Measurements from ENCODE around the gene DLGAP1.

GRCh38 chr18:3910512-3910911, 544.6 kb downstream of the DLGAP1 start:
- TF ChIP-seq POLR2A (IDR thresholded peaks at IDR 0.05; ENCODE audit: low read length) (no peak), GATA1 (IDR thresholded peaks at IDR 0.05; ENCODE audit: low read depth, low read length) (no peak)

All from erythroblast (primary cell).